Measurements from ENCODE around the gene WDR73. TPM values are rescaled to one million over a fixed set of nuclear protein-coding genes. Genes with fewer than 3 reads are reported as not detected.

Gene WDR73
- polyA plus RNA-seq (2011; rRNA removed) (44.7 and 45.9 TPM in 2 replicates), polyA plus RNA-seq (2017; fragmentation: RNase III; extraction: RNeasy Plus Mini Kit Qiagen cat#74134 plus additional on column Dnase treatment) (41.0 to 46.1 TPM (median 45.3 TPM) in 3 replicates), polyA minus RNA-seq (2011; rRNA and poly(A)+ RNA removed) (44.1 and 52.4 TPM in 2 replicates)
- polyA plus RNA-seq (2012; cell fraction: cytosol; rRNA removed), result 38.4 and 38.6 TPM in 2 replicates
- 67.9 and 79.4 TPM in 2 replicates for polyA plus RNA-seq (2012; cell fraction: nucleus; rRNA removed)

GRCh38 chr15:84653910-84654688, at the start of gene WDR73:
Gene WDR73 (minus strand): TSS chr15:84654283. CDS start chr15:84654274, 9 bp downstream.
- FAIRE-seq (no peak), ATAC-seq (peak; percentile 77 to 86), DNase-seq (ENCODE audit: low read depth in 1 of 2, low spot score in 1 of 2) (peak; percentile 91 to 96)
- WGBS (ENCODE audit: missing lambda C conversion rate), result under 1% methylated on average over 38 of the region's 49 CpGs
- Histone ChIP-seq H3K4me2 (peak within 1 kb of the TSS; percentile 86), H3K9me3 (no peaks in the 10 kb centered on the region), H3K27ac (peak within 1 kb of the TSS; percentile 90 to 95), H3K4me1 (peaks cover 46% of the 10 kb centered on the region), H3K4me3 (peak within 1 kb of the TSS; percentile 73)
- ChIA-PET POLR2A (interaction anchor here (0.6 to 2.1 kb wide), 13 partner anchors 9 to 274 kb away, joined by 3 to 15 read pairs (median 6); partner anchors contain the start of genes SEC11A and ZSCAN2), CTCF (interaction anchor here (0.5 to 8.6 kb wide), 31 partner anchors 8 to 515 kb away, joined by 3 to 85 read pairs (median 3); no protein-coding TSS in a partner anchor)
- no peak for TF ChIP-seq ESRRA (IDR thresholded peaks at IDR 0.05; ENCODE audit: borderline replicate concordance, low read length)
- TF ChIP-seq USF2 (IDR thresholded peaks at IDR 0.05), result no peak
- no peak for TF ChIP-seq ZC3H11A (IDR thresholded peaks at IDR 0.05)
- TF ChIP-seq SMC3 (IDR thresholded peaks at IDR 0.05), result no peak
- TF ChIP-seq CHD2 (IDR thresholded peaks at IDR 0.05; ENCODE audit: low read length, partially characterized antibody), result peak; percentile 99
- TF ChIP-seq CEBPB (IDR thresholded peaks at IDR 0.05), result no peak; a peak in 1 of 4 replicates
- TF ChIP-seq GATA3 (IDR thresholded peaks at IDR 0.05; ENCODE audit: borderline replicate concordance), result peak; percentile 54; the same call in 1 of the 2 replicates
- TF ChIP-seq HOXA7 (CRISPR knock-in tag; IDR thresholded peaks at IDR 0.05), result 0 out of 2 replicates have a peak, but pooled peaks have one; percentile 55
- TF ChIP-seq FOSB (CRISPR knock-in tag; IDR thresholded peaks at IDR 0.05), result no peak
- TF ChIP-seq SREBF2 (IDR thresholded peaks at IDR 0.05), result no peak
- no peak for TF ChIP-seq EHMT2 (IDR thresholded peaks at IDR 0.05; ENCODE audit: low read depth)
- no peak for TF ChIP-seq JUNB (IDR thresholded peaks at IDR 0.05)
- peak; percentile 80 for TF ChIP-seq POLR2A (IDR thresholded peaks at IDR 0.05; ENCODE audit: low read length)
- no peak for TF ChIP-seq RCOR1 (IDR thresholded peaks at IDR 0.05; ENCODE audit: low read depth, low read length)
- no peak for TF ChIP-seq EHF (CRISPR knock-in tag; IDR thresholded peaks at IDR 0.05)
- no peak for TF ChIP-seq BHLHE40 (IDR thresholded peaks at IDR 0.05; ENCODE audit: low read depth, low read length)
- TF ChIP-seq KDM5A (IDR thresholded peaks at IDR 0.05), result peak; percentile 66
- TF ChIP-seq CTCF (IDR thresholded peaks at IDR 0.05), result no peak
- TF ChIP-seq FOXS1 (CRISPR knock-in tag; IDR thresholded peaks at IDR 0.05), result no peak
- 0 out of 2 replicates have a peak, but pooled peaks have one; percentile 39 for TF ChIP-seq TFCP2L1 (CRISPR knock-in tag; IDR thresholded peaks at IDR 0.05)
- TF ChIP-seq POLR2AphosphoS2 (conservative IDR thresholded peaks at IDR 0.05; ENCODE audit: low read length), result no peak
- TF ChIP-seq MAX (IDR thresholded peaks at IDR 0.05), result peak; percentile 58
- TF ChIP-seq RFX5 (IDR thresholded peaks at IDR 0.05), result no peak
- TF ChIP-seq NR3C1 (IDR thresholded peaks at IDR 0.05), result no peak
- TF ChIP-seq ATOH8 (CRISPR knock-in tag; IDR thresholded peaks at IDR 0.05; ENCODE audit: low read depth), result no peak
- TF ChIP-seq PHF8 (IDR thresholded peaks at IDR 0.05; ENCODE audit: borderline replicate concordance, low read depth), result peak; percentile 83
- TF ChIP-seq MAFK (IDR thresholded peaks at IDR 0.05; ENCODE audit: partially characterized antibody), result no peak
- peak; percentile 81; the same call in 2 of the 3 replicates for TF ChIP-seq BCL3 (IDR thresholded peaks at IDR 0.05)
- peak; percentile 24; the same call in 1 of the 2 replicates for TF ChIP-seq E2F6 (IDR thresholded peaks at IDR 0.05; ENCODE audit: borderline replicate concordance, low read depth)
- TF ChIP-seq REST (IDR thresholded peaks at IDR 0.05), result peak; percentile 100
- no peak for TF ChIP-seq CBX8 (IDR thresholded peaks at IDR 0.05)
- TF ChIP-seq ZNF302 (CRISPR knock-in tag; IDR thresholded peaks at IDR 0.05), result no peak
